GM12891 (cell line): ENCODE measurements around the gene ATN1.
"Not testable (repeated sequence)": the region's sequence is repeated elsewhere in the genome, so short reads cannot be mapped to it uniquely, and the experiment has no call there.

Source experiments
- DNase-seq: peaks from one replicate; pipeline ENCODE4 v3.0.0; 2011; ENCODE audit warnings: low spot score; ENCODE audit not compliant: insufficient read length
- FAIRE-seq: peaks from 2 replicates; lab custom pipeline; 2011; peaks lifted over from hg19 to GRCh38; lab: Jason Lieb, UNC
- PAX5 ChIP-seq: IDR thresholded peaks from 2 replicates; pipeline ENCODE4 v1.6.1; 2011; ENCODE audit warnings: low read length, moderate library complexity, mild to moderate bottlenecking; ENCODE audit not compliant: insufficient read depth, severe bottlenecking
- POLR2A ChIP-seq: IDR thresholded peaks from 2 replicates; pipeline ENCODE4 v1.6.1; 2011; ENCODE audit warnings: low read depth, low read length, control low read depth
- POLR2AphosphoS5 ChIP-seq: IDR thresholded peaks from 2 replicates; pipeline ENCODE4 v1.6.1; 2011; ENCODE audit warnings: low read depth, low read length, control low read depth
- POU2F2 ChIP-seq: IDR thresholded peaks from 2 replicates; pipeline ENCODE4 v1.6.1; 2011; ENCODE audit warnings: low read depth, mild to moderate bottlenecking, control low read depth, low read length, moderate library complexity
- SPI1 ChIP-seq: IDR thresholded peaks from 2 replicates; pipeline ENCODE4 v1.6.1; 2011; ENCODE audit warnings: low read depth, low read length, control low read depth
- TAF1 ChIP-seq: IDR thresholded peaks from 2 replicates; pipeline ENCODE4 v1.6.1; 2011; ENCODE audit warnings: low read depth, low read length, control low read depth

ATN1 gene

DNA sequence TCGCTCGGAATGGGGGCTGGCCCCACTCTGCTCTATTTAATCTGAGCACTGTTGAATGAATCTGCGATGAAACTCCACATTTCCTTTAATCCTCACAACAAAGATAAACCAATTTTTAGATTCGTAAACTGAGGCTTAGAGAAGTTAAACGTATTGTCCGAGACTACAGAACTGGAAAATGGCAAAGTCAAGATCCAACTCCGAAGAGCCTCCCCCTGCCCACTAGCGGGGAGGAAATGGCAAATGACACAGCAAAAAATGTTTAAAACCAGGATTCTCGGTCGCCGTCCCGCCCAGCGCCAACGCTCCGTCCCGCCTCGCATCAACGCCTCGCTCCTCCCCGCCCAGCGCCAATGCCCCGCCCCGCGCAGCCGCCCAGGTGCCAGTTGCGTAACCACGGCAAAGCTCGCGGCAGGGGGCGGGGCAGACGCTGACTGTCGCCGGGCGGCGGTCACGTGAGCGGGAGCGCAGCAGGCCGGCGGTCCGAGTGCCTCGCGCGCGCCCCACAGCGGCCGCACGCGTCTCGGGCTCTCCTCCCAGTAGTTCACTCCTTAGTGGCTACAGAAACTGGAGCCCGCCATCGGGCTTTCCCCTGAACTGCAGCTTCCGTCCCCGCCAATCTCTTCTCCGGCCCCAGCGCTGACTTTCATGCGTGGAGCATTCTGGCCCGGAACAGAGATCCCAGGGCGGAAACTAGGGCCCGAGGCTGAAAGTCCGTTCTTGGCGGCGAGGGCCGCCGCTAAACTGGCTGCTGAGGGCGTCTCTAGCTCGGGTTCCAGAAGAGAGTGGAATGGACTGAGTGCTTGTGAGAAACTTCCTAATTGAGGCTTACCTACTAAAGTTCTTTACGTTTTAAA is 36.7 kb upstream of the ATN1 start:
- FAIRE-seq (peak; percentile 99), DNase-seq (peak; percentile 94)
- TF ChIP-seq POLR2AphosphoS5 (no peak), POLR2A (peak; percentile 46; the same call in 1 of the 2 replicates), SPI1 (0 out of 2 replicates have a peak, but pooled peaks have one; percentile 16), PAX5 (peak; percentile 59), TAF1 (peak; percentile 79; the same call in 1 of the 2 replicates)

DNA sequence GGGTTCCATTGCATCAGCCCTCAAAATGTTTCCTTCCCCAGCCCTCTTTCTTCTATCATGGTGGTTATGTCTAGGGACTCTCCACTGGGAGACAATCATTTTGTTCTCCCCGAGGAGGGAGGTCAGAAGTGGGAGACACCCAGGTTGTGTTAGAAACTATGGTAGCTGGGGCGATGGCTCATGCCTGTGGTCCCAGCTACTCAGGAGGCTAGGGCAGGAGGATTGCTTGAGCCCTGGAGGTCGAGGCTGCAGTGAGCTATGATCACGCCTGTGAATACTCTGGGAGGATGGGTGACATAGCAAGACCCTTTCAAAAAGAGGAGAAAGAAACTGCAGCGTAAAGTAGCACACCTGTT is 36.1 kb upstream of the ATN1 start:
- DNase-seq (no peak), FAIRE-seq (peak; percentile 20)
- TF ChIP-seq TAF1 = no peak
- TF ChIP-seq POU2F2 = no peak
- no peak for TF ChIP-seq POLR2A
- TF ChIP-seq SPI1 = no peak
- no peak for TF ChIP-seq PAX5
- no peak for TF ChIP-seq POLR2AphosphoS5

DNA sequence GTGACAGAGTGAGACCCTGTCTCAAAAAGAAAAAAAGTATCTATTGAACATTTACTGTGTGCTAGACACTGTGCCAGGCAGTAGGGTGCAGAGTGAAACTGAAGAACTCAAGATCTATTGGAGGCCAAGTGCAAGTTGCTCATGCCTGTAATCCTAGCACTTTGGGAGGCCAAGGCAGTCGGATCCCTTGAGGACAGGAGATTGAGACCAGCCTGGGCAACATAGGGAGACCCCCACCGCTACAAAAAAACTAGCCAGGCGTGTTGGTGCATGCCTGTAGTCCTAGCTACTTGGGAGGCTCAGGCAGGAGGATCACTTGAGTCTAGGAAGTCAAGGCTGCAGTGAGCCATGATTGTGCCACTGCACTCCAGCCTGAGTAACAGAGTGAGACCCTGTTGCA is 35.1 kb upstream of the ATN1 start:
- FAIRE-seq = peak; percentile 66
- DNase-seq = not testable (repeated sequence)

DNA sequence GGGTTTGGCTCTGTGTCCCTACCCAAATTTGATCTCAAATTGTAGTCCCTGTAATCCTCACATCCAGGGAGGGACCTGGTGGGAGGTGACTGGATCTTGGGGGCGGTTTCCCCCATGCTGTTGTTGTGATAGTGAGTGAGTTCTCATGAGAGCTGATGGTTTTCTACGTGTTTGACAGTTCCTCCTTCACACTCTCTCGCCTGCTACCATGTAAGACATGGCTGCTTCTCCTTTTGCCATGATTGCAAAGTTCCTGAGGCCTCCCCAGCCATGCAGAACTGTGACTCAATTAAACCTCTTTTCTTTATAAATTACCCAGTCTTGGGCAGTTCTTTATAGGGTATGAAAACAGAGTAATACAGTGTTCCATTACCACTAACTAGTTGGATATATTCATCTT is 33.4 kb upstream of the ATN1 start:
- DNase-seq (no peak), FAIRE-seq (no peak)
- TF ChIP-seq PAX5 (no peak), POLR2A (no peak), POU2F2 (no peak), POLR2AphosphoS5 (no peak), TAF1 (no peak), SPI1 (no peak)

DNA sequence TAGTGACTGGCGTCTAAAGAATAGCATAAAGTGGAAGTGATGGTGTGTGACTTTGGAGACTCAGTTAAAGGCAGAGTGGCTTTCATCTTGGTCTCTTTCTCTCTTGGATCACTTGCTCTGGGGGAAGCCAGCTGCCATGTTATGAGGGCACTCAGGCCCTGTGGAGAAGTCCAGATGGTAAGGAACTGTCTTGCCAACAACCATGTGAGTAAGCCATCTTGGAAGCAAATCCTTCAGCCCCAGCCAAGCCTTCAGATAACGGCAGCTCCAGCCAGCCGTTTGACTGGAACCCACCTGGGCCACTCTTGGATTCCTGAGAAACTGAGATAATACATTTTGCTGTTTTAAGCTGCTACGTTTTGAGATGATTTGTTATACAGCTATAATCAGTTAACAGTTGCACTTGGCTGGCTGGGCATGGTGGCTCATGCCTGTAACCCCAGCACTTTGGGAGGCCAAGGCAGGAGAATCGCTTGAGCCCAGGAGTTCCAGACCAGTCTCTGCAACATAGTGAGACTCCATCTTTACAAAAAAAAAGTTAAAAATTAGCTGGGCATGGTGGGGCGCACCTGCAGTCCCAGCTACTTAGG is 30.8 kb upstream of the ATN1 start:
- DNase-seq (no peak), FAIRE-seq (peak; percentile 33)
- TF ChIP-seq PAX5 = no peak

DNA sequence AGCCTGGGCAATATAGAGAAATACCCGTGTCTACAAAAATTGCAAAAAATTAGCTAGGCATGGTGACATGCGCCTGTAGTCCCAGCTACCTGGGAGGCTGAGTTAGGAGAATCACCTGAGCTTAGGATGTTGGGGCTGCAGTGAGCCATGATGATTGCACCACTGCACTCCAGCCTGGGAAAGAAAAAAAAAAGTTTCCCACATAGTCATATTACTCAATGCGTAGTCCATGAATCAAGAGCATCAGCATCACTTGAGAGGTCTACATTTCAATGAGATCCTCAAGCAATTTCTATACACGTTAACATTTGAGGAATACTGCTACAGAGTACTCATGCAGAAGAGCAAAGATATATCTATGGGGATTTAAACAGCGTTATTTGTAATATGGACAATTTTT is 28.3 kb upstream of the ATN1 start:
- TF ChIP-seq POLR2AphosphoS5 = no peak
- TF ChIP-seq POU2F2 = no peak
- TF ChIP-seq PAX5 = no peak
- no peak for TF ChIP-seq POLR2A
- no peak for TF ChIP-seq SPI1
- FAIRE-seq (no peak), DNase-seq (no peak)

DNA sequence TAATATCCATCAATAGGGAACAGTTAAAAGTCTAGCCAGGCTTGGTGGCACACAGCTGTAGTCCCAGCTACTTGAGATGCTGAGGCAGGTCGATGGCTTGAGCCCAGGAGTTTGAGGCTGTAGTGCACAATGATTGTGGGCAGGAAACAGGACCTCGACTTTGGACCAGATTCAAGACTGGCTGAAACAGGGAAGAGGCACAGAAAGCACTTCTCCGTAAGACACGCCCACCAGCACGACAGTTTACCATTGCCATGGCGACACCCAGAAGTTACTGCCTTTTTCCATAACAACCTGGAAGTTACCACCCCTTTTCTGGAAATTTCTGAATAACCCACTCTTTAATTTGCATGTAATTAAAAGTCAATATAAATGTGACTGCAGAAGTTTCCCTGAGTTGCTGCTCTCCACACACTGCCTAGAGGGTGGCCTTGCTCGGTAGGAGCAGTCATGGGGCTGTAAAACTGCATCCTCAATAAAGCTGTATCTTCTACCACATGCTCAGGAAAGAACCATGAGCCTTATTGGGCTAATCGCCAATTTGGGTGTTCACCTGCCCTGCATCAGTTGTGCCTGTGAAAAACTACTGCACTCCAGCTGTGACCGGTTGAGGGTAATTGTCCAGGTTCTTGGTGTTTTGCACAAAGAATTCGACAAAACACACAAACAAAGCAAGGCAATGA is 27.8 kb upstream of the ATN1 start:
- FAIRE-seq (peak; percentile 9), DNase-seq (no peak)
- TF ChIP-seq TAF1 (no peak), POLR2AphosphoS5 (no peak)

DNA sequence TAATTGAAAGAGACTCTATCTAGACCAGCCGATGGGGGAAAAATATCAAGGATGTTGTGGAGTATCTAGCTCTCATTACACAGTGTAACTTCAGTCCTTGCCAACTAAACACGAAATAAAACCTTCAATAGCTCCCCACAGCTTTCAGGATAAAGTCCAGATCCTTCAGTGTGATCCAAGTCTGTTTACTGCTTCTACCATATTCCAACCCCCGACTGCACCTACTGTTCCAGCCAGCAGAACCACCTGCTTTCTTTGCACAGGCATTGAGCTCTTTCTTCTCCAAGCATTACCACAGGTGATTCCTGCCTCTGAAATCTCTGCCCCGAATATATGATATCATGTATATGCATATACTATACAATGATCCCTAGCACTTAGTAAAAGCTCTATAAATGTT is 25.3 kb upstream of the ATN1 start:
- no peak for TF ChIP-seq PAX5
- TF ChIP-seq POU2F2 = no peak
- TF ChIP-seq TAF1 = no peak
- no peak for TF ChIP-seq POLR2AphosphoS5
- no peak for TF ChIP-seq SPI1
- no peak for TF ChIP-seq POLR2A
- no peak for FAIRE-seq
- DNase-seq = no peak

DNA sequence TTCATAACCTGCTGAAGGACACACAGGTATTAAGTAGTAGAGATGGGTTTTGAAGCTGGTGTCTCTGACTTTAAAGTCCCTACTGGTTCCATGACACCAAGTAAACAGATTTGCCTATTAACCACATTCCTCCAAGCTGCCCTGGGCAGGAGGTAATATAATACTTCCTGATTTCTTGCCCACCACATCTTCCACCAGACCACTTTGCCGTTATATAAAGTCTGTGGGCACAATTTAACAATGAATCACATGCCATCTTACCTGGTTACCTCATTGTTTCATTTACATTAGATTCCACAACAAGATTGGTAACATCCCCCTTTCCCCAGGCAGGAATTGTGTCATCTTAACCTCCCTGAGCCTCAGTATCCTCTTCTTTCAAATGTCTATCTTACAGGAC is 24.0 kb upstream of the ATN1 start:
- TF ChIP-seq POLR2AphosphoS5 (no peak), SPI1 (no peak), POLR2A (no peak), PAX5 (no peak), TAF1 (no peak), POU2F2 (no peak)
- DNase-seq = no peak
- no peak for FAIRE-seq

DNA sequence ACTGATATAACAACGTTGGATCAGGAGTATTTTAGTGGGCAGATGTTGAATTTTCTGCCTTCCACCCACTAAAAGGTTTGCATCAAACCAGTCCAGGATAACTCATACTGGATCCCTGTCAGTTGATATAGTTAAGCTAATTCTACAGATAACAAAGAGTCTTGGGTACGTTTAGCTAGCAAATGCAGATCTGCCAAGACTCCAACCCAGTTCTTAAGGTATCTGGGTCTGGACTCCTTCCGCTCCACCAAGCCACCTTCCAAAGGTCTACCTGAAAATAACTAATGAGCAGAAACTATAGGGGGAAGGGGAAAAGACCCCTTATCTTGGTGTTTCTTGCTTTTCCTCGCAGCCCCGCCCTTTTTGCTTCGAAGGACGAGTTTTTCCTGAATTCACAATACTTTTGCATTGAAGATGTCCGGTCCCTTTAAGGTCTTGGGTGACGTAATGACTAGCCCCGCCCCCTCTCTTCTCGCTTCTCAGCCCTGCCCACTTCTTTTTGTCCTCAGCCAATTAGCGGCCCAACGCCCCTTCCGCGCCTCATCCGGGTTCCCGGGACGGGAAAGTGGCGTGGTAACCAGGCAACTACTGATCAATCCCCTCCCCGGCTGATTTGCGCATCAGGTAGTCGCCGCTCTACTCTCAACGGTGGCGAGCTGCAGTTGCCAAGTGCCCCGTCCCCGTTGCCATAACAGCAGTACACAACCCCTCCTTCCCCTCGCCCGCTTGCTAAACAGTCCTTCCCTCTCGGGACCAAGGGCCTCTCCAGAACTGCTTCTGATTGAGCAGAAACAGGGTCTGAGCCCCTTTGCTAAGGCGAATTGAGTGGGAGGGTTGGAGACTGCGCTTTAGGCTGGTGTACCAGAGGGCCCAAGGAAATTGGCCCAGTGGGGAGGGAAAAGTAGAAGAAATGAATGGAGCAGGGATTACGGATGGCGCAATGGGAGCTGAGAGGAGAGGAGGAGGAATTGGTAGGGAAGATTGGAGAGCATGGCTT is 23.2 kb upstream of the ATN1 start, which contains the start of gene LRRC23:
LRRC23 (plus strand) TSS at position 543 of the 997 bp plus-strand sequence. CDS start 812 bp downstream, outside the sequence.
- FAIRE-seq (peak; percentile 99), DNase-seq (peak; percentile 82)
- TF ChIP-seq POU2F2 (no peak), SPI1 (no peak), POLR2AphosphoS5 (no peak), PAX5 (no peak), TAF1 (no peak), POLR2A (no peak)
